GM12892 (cell line): Measurements from ENCODE around the gene GSC.

Source experiments
- POLR2A ChIP-seq: IDR thresholded peaks from 2 replicates; pipeline ENCODE4 v1.6.1; 2011; ENCODE audit warnings: low read depth, low read length, control low read depth
- TAF1 ChIP-seq: IDR thresholded peaks from 2 replicates; pipeline ENCODE4 v1.6.1; 2011; ENCODE audit warnings: low read depth, mild to moderate bottlenecking, control low read depth, low read length, borderline replicate concordance

GRCh38 chr14:94762431-94762830 lies 7.5 kb downstream of the GSC start:
- TF ChIP-seq TAF1 (no peak), POLR2A (no peak)
